Measurements from ENCODE around the gene ATOH1.

The ATOH1 gene

DNA sequence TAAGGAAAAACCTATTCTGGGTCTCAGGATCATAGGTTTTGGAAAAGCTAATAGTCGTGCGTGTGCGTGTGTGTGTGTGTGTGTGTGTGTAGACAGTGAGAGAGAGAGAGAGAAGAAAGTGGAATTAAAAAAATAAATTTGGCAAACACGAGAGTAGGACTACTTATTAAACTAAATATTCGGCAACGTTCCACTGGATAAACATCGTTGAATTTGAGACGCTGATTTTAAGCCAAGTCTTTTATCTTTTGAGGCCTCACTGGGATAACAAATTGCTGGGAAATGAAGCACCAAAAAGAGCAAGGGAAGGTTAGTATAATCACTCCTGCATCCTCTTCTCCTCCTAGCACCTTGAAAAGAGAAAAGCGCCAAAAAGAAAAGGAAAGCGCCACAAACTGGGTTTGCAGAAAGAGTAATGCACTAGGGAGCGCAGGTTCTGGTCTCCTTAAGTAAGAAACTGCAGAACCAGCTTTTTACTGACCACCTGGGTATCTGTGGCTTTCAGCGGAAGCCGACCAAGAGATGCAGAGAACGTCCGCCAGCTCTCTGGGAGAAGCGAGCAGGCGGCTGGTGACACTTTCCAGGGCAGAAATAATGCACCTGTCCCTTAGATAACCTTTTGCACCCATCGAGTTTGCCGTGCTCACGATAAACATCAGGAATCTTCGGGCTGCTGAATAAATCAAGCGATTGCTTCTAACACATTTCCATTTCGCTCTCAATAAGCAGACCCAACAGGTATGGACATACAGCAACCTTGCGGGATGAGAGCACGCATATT, 3.4 kb downstream of the ATOH1 start:
- no peak for DNase-seq (ENCODE audit: extremely low read depth, low read depth)
- H3K4me3 ChIP-seq (replicated peaks; ENCODE audit: low read depth, low read length) = no peak overlapping the region
- TF ChIP-seq CTCF (IDR thresholded peaks at IDR 0.05; ENCODE audit: low read depth, low read length, missing control alignments) = no peak

- DNase-seq (ENCODE audit: extremely low read depth, low read depth) = no peak
- no peak overlapping the region for H3K4me3 ChIP-seq (replicated peaks; ENCODE audit: low read depth, low read length)
- no peak for TF ChIP-seq CTCF (IDR thresholded peaks at IDR 0.05; ENCODE audit: low read depth, low read length, missing control alignments)
Measured at GRCh38 chr4:93834249-93835066, 5.9 kb downstream of the ATOH1 start.

DNA sequence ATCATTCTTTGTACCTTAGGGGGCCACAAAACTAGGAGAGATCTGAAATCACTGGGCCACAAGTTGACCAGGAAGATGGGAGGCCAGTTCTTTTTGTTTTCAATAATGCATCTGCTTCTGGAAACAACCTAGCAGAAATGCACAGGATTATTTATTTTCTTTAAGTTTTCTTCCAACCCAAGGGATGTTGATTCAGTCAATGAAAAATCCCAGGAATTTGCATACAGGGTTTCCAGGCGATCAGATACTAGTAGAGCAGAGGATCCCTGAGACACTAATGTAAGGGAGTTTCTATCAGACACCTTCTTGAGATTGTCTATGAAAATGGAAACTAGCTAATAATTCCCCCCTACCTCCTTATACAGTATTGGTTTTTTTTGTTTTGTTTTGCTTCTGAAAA, 7.4 kb downstream of the ATOH1 start:
- no peak for TF ChIP-seq CTCF (IDR thresholded peaks at IDR 0.05; ENCODE audit: low read depth, low read length, missing control alignments)
- no peak overlapping the region for H3K4me3 ChIP-seq (replicated peaks; ENCODE audit: low read depth, low read length)
- no peak for DNase-seq (ENCODE audit: extremely low read depth, low read depth)

- no peak for TF ChIP-seq CTCF (IDR thresholded peaks at IDR 0.05; ENCODE audit: low read depth, low read length, missing control alignments)
- H3K4me3 ChIP-seq (replicated peaks; ENCODE audit: low read depth, low read length) = no peak overlapping the region
- no peak for DNase-seq (ENCODE audit: extremely low read depth, low read depth)
Measured at GRCh38 chr4:93839704-93840103, 11.2 kb downstream of the ATOH1 start.

DNA sequence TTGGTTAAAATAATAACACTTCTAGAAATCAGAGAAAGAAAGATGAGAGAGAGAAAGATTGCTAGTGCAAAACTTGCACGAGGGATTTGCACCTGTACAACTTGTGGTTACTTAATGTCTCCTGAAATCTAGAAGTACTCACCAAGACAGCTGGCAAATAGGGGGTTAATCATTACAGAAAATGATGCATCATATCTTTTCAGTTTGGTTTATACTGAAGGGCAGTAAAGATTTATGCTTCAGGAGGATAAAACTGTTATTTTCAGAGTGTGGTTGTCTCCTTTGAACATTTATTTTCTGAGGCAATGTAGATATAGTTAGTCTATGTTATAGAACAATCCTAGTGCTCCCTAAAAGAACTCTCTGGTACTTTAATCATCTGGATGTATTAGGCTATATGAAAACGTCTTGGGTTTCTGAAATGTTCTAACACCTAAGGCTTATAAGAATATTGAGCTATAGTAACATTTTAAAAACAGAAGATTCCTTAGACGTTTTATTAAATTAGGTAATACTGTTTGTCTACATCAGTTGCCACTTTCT, 13.3 kb downstream of the ATOH1 start:
- no peak for TF ChIP-seq CTCF (IDR thresholded peaks at IDR 0.05; ENCODE audit: low read depth, low read length, missing control alignments)
- no peak overlapping the region for H3K4me3 ChIP-seq (replicated peaks; ENCODE audit: low read depth, low read length)
- DNase-seq (ENCODE audit: extremely low read depth, low read depth) = no peak

- no peak for DNase-seq (ENCODE audit: extremely low read depth, low read depth)
- H3K4me3 ChIP-seq (replicated peaks; ENCODE audit: low read depth, low read length) = no peak overlapping the region
Measured at GRCh38 chr4:93842601-93843252, 14.2 kb downstream of the ATOH1 start.

More at GRCh38 chr4:93842601-93843252, 14.2 kb downstream of the ATOH1 start:
- no peak for TF ChIP-seq CTCF (IDR thresholded peaks at IDR 0.05; ENCODE audit: low read depth, low read length, missing control alignments)

All from HFF-Myc (cell line).